Panc1 (cell line): ENCODE results near the gene TMEM107. TPM values are rescaled to one million over a fixed set of nuclear protein-coding genes. Genes with fewer than 3 reads are reported as not detected.

Source experiments
- ATAC-seq: fragments of 200-7000 bp; cut with Tn5 transposase; 2 replicates; pipeline ENCODE4 v1.9.1; 2020; ENCODE audit warnings: mild to moderate bottlenecking, moderate library complexity
- BruUV-seq: library from RNA; stranded (reverse); fragments of 400-500 nt; replicated peaks from 2 replicates; lab custom pipeline; 2021; lab: Mats Ljungman, UMichigan
- CTCF ChIA-PET: fragments of 300-600 bp; sonication (Branson Sonifier 250); formaldehyde crosslinking; loops from one replicate; lab custom pipeline; 2022; ENCODE audit warnings: antibody characterized with exemption; lab: Charles Lee
- POLR2A ChIA-PET: fragments of 300-600 bp; sonication (Branson Sonifier 250); formaldehyde crosslinking; loops from one replicate; lab custom pipeline; 2022; ENCODE audit warnings: antibody characterized with exemption; lab: Charles Lee
- DNase-seq: peaks from one replicate; pipeline ENCODE4 v3.0.0-alpha.2; 2010; ENCODE audit warnings: low read depth, low spot score
- H3K27ac ChIP-seq: 2 replicates; pipeline ENCODE4 v1.5.1; 2011; ENCODE audit warnings: mild to moderate bottlenecking, low read length, inconsistent platforms
- H3K27me3 ChIP-seq: fragments of 200-500 bp; sonication (Bioruptor generic); 2 replicates; pipeline ENCODE4 v1.6.0; 2014; ENCODE audit warnings: low read length, inconsistent platforms; ENCODE audit not compliant: control insufficient read depth, insufficient read depth
- H3K36me3 ChIP-seq: fragments of 200-500 bp; sonication (Bioruptor generic); 2 replicates; pipeline ENCODE4 v1.5.1; 2014; ENCODE audit warnings: inconsistent platforms, mild to moderate bottlenecking, low read length, moderate library complexity; ENCODE audit not compliant: control insufficient read depth, insufficient read depth
- H3K4me1 ChIP-seq: 2 replicates; pipeline ENCODE4 v1.5.1; 2011; ENCODE audit warnings: inconsistent platforms, mild to moderate bottlenecking, low read length, moderate library complexity; ENCODE audit not compliant: control insufficient read depth, insufficient read depth
- H3K4me3 ChIP-seq, 2 experiments: 2 replicates each; pipeline ENCODE4 v1.5.1; 2011 to 2012; ENCODE audit warnings: low read depth in 2 of 2, low read length in 2 of 2, mild to moderate bottlenecking in 2 of 2, inconsistent platforms in 1 of 2, moderate library complexity in 1 of 2
- H3K9me3 ChIP-seq: fragments of 200-500 bp; sonication (Bioruptor generic); 2 replicates; pipeline ENCODE4 v1.5.1; 2014; ENCODE audit warnings: low read depth, mild to moderate bottlenecking, inconsistent platforms, low read length, moderate library complexity; ENCODE audit not compliant: control insufficient read depth, insufficient read depth
- POLR2AphosphoS5 ChIP-seq: IDR thresholded peaks from 2 replicates; pipeline ENCODE4 v1.6.1; 2012; ENCODE audit warnings: mild to moderate bottlenecking, low read depth, low read length, moderate library complexity
- SIN3A ChIP-seq: IDR thresholded peaks from 2 replicates; pipeline ENCODE4 v1.6.1; 2012; ENCODE audit warnings: low read depth, mild to moderate bottlenecking, low read length, moderate library complexity, borderline replicate concordance; ENCODE audit not compliant: insufficient read depth
- TCF7L2 ChIP-seq: IDR thresholded peaks from 2 replicates; pipeline ENCODE4 v1.6.1; 2011; ENCODE audit warnings: mild to moderate bottlenecking, low read depth, low read length, inconsistent platforms
- in situ Hi-C: cut with HindIII; loops from 2 replicates; pipeline ENCODE4 v1.10.0; 2016; ENCODE audit warnings: low sequenced_read_pairs, low pct_unique_long_range_greater_than_20kb
- intact Hi-C: fragments of 100-400 bp; cut with micrococcal nuclease; formaldehyde crosslinking; loops from one replicate; pipeline ENCODE4 v1.10.0; 2022; ENCODE audit not compliant: unreplicated experiment
- total RNA-seq: library from RNA; stranded (reverse); gene quantifications from one replicate; pipeline ENCODE4 v1.2.1, GENCODE V29; 2021; ENCODE audit not compliant: unreplicated experiment
- TF ChIP-seq, protein P1 (sequence below), 2 experiments: IDR thresholded peaks; 2 replicates each; pipeline ENCODE4 v1.6.1; 2011 to 2012; ENCODE audit warnings: low read depth in 2 of 2, control low read depth in 1 of 2, low read length in 1 of 2, mild to moderate bottlenecking in 1 of 2, moderate library complexity in 1 of 2; ENCODE audit not compliant: insufficient read depth in 1 of 2
- TF ChIP-seq, protein P2 (sequence below): fragments of 450-650 bp; IDR thresholded peaks from 2 replicates; pipeline ENCODE4 v1.5.1; 2017; ENCODE audit warnings: mild to moderate bottlenecking

Gene TMEM107
- total RNA-seq, 1 experiment from 2014 or later: 10.6 TPM

DNA sequence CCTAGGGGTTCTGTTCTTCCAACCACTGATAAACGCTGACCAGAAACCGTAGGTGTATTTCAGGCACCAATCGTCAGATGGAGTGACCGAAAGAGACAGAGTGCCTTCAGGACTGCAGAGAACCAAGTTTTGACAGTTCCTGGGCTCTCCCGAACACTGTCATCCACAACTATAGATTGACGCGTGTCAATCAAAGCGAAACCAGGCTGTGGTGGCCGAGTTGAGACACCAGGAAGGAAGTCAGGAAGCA, 46.1 kb upstream of the TMEM107 start:
- ATAC-seq: no peak
- ChIA-PET CTCF (interaction anchor here (1.0 kb wide), 1 partner anchor 78 kb away, joined by 3 read pairs; no protein-coding TSS in a partner anchor), POLR2A (interaction anchor here (1.4 kb wide), 1 partner anchor 26 kb away, joined by 8 read pairs; the partner anchor contains the start of gene CTC1)
- TF ChIP-seq TCF7L2 (no peak), POLR2AphosphoS5 (no peak), SIN3A (no peak)
- TF ChIP-seq, protein P1, sequence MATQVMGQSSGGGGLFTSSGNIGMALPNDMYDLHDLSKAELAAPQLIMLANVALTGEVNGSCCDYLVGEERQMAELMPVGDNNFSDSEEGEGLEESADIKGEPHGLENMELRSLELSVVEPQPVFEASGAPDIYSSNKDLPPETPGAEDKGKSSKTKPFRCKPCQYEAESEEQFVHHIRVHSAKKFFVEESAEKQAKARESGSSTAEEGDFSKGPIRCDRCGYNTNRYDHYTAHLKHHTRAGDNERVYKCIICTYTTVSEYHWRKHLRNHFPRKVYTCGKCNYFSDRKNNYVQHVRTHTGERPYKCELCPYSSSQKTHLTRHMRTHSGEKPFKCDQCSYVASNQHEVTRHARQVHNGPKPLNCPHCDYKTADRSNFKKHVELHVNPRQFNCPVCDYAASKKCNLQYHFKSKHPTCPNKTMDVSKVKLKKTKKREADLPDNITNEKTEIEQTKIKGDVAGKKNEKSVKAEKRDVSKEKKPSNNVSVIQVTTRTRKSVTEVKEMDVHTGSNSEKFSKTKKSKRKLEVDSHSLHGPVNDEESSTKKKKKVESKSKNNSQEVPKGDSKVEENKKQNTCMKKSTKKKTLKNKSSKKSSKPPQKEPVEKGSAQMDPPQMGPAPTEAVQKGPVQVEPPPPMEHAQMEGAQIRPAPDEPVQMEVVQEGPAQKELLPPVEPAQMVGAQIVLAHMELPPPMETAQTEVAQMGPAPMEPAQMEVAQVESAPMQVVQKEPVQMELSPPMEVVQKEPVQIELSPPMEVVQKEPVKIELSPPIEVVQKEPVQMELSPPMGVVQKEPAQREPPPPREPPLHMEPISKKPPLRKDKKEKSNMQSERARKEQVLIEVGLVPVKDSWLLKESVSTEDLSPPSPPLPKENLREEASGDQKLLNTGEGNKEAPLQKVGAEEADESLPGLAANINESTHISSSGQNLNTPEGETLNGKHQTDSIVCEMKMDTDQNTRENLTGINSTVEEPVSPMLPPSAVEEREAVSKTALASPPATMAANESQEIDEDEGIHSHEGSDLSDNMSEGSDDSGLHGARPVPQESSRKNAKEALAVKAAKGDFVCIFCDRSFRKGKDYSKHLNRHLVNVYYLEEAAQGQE (IDR thresholded peaks at IDR 0.05; ENCODE audit: insufficient read depth in 1 of 2, low read depth in 2 of 2, low read length in 1 of 2): no peak
- TF ChIP-seq, protein P2, sequence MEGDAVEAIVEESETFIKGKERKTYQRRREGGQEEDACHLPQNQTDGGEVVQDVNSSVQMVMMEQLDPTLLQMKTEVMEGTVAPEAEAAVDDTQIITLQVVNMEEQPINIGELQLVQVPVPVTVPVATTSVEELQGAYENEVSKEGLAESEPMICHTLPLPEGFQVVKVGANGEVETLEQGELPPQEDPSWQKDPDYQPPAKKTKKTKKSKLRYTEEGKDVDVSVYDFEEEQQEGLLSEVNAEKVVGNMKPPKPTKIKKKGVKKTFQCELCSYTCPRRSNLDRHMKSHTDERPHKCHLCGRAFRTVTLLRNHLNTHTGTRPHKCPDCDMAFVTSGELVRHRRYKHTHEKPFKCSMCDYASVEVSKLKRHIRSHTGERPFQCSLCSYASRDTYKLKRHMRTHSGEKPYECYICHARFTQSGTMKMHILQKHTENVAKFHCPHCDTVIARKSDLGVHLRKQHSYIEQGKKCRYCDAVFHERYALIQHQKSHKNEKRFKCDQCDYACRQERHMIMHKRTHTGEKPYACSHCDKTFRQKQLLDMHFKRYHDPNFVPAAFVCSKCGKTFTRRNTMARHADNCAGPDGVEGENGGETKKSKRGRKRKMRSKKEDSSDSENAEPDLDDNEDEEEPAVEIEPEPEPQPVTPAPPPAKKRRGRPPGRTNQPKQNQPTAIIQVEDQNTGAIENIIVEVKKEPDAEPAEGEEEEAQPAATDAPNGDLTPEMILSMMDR: no peak
- intact Hi-C loops (loop anchor here (10.0 kb wide), 1 partner anchor 98 kb away; the partner anchor contains the start of gene HES7), in situ Hi-C loops (no loop called here)
- peak; percentile 98 for DNase-seq
- H3K4me3 ChIP-seq: peak overlapping the region; percentile 81 to 90
- H3K4me1 ChIP-seq: peaks cover 22% of the 10 kb centered on the region
- H3K9me3 ChIP-seq: no peaks in the 10 kb centered on the region
- no TSS peak for BruUV-seq
- H3K27ac ChIP-seq: peak overlapping the region; percentile 74
- no peaks in the 10 kb centered on the region for H3K27me3 ChIP-seq
- no peaks in the 10 kb centered on the region for H3K36me3 ChIP-seq

DNA sequence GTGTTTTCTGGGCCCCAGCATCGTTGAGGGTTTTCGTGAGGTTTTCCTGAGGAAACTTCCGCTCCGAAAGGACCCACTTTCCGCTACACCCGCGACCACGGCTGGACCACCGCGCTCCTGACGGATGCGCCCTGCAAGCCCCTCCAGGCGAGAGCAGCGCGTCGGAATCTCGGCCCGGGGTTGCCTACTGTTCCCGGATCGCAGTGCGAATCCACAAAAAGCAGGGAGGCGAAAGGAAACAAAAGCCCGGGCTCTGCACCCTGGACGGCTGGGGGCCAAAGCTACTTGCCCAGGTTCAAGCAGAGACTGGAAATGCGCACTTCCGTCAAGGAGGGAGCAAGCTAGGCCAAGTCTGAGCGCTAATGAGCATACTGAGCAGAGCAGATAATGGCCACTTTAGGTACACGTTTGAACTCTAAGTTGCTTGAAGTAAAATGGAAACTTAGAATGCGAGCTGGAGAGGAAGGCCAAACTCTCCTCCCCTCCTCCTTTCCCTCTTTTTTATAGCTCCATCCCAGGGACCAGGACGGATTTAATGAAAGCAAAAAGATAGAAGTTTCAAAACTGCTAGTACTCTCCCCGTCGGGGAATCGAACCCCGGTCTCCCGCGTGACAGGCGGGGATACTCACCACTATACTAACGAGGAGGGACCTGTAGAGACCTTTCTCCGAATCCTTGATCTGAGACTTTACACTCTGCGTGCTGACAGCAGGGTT, 45.6 kb upstream of the TMEM107 start:
- intact Hi-C loops: loop anchor here (10.0 kb wide), 1 partner anchor 97 kb away; the partner anchor contains the start of gene HES7
- TF ChIP-seq, protein P1 (IDR thresholded peaks at IDR 0.05; ENCODE audit: insufficient read depth in 1 of 2, low read depth in 2 of 2, low read length in 1 of 2): no peak
- TF ChIP-seq SIN3A: no peak
- TF ChIP-seq, protein P2: no peak
- TF ChIP-seq TCF7L2: no peak
- no peak for TF ChIP-seq POLR2AphosphoS5
- no peaks in the 10 kb centered on the region for H3K27me3 ChIP-seq
- no peaks in the 10 kb centered on the region for H3K9me3 ChIP-seq
- ChIA-PET POLR2A (interaction anchor here (0.6 to 1.4 kb wide), 4 partner anchors 12 to 56 kb away, joined by 3 to 8 read pairs (median 7); partner anchors contain the start of genes AURKB and CTC1), CTCF (interaction anchor here (0.6 to 1.0 kb wide), 2 partner anchors 79 to 102 kb away, joined by 3 read pairs; no protein-coding TSS in a partner anchor)
- peaks cover 19% of the 10 kb centered on the region for H3K4me1 ChIP-seq
- no peak for DNase-seq
- peak; percentile 42 for ATAC-seq
- no TSS peak for BruUV-seq
- in situ Hi-C loops: no loop called here
- no peaks in the 10 kb centered on the region for H3K36me3 ChIP-seq
- H3K27ac ChIP-seq: peak overlapping the region; percentile 90
- peak overlapping the region; percentile 81 to 90 for H3K4me3 ChIP-seq
